Neural progenitor cell (in vitro differentiated cells): Measurements from ENCODE around the gene NR1H3. TPM values are rescaled to one million over a fixed set of nuclear protein-coding genes. Genes with fewer than 3 reads are reported as not detected.

Experiments used
- DNase-seq: peaks from one replicate; pipeline ENCODE4 v3.0.0-alpha.2; 2016; ENCODE audit warnings: low spot score
- H2AFZ ChIP-seq: fragments of 200-600 bp; sonication (generic); replicated peaks from 2 replicates; pipeline ENCODE4 v1.6.1; 2016; ENCODE audit warnings: antibody characterized with exemption
- H3F3A ChIP-seq: fragments of 200-600 bp; sonication (generic); 2 replicates; pipeline ENCODE4 v1.6.1; 2016; ENCODE audit warnings: antibody characterized with exemption, low read depth
- H3K27ac ChIP-seq: fragments of 200-600 bp; sonication (generic); 2 replicates; pipeline ENCODE4 v1.5.1; 2016; ENCODE audit warnings: mild to moderate bottlenecking
- H3K27me3 ChIP-seq: fragments of 200-600 bp; sonication (generic); 2 replicates; pipeline ENCODE4 v1.6.1; 2016; ENCODE audit warnings: mild to moderate bottlenecking, moderate library complexity
- H3K36me3 ChIP-seq: fragments of 200-600 bp; sonication (generic); 2 replicates; pipeline ENCODE4 v1.5.1; 2016
- H3K4me1 ChIP-seq: fragments of 200-600 bp; sonication (generic); 2 replicates; pipeline ENCODE4 v1.6.1; 2016; ENCODE audit warnings: mixed run types
- H3K4me2 ChIP-seq: fragments of 200-600 bp; sonication (generic); 2 replicates; pipeline ENCODE4 v1.6.1; 2016
- H3K4me3 ChIP-seq: fragments of 200-600 bp; sonication (generic); 2 replicates; pipeline ENCODE4 v1.5.1; 2016
- H3K79me2 ChIP-seq: fragments of 200-600 bp; sonication (generic); 2 replicates; pipeline ENCODE4 v1.6.1; 2016; ENCODE audit warnings: low read depth
- H3K9ac ChIP-seq: fragments of 200-600 bp; sonication (generic); 2 replicates; pipeline ENCODE4 v1.6.1; 2016
- H3K9me3 ChIP-seq: fragments of 200-600 bp; sonication (generic); 2 replicates; pipeline ENCODE4 v1.5.1; 2016; ENCODE audit warnings: low read depth
- H4K20me1 ChIP-seq: fragments of 200-600 bp; sonication (generic); 2 replicates; pipeline ENCODE4 v1.6.1; 2016; ENCODE audit warnings: low read depth
- H3K27ac Mint-ChIP-seq: 3 replicates; pipeline ENCODE4 v1.8.0; 2021; ENCODE audit warnings: mixed read lengths
- H3K27me3 Mint-ChIP-seq: 2 replicates; pipeline ENCODE4 v1.8.0; 2022; ENCODE audit warnings: low read depth, mild to moderate bottlenecking, inconsistent platforms, moderate library complexity, mixed read lengths; ENCODE audit not compliant: insufficient read depth
- H3K36me3 Mint-ChIP-seq: 3 replicates; pipeline ENCODE4 v1.8.0; 2021; ENCODE audit warnings: mixed read lengths
- H3K4me1 Mint-ChIP-seq: 3 replicates; pipeline ENCODE4 v1.8.0; 2021; ENCODE audit warnings: mixed read lengths
- H3K4me3 Mint-ChIP-seq: 3 replicates; pipeline ENCODE4 v1.8.0; 2021; ENCODE audit warnings: mild to moderate bottlenecking, moderate library complexity, mixed read lengths
- H3K9me3 Mint-ChIP-seq: 3 replicates; pipeline ENCODE4 v1.8.0; 2020; ENCODE audit warnings: mixed read lengths
- CTCF ChIP-seq: fragments of 200-600 bp; sonication (generic); IDR thresholded peaks from 2 replicates; pipeline ENCODE4 v1.5.1; 2017; ENCODE audit warnings: antibody characterized with exemption, mild to moderate bottlenecking
- EZH2 ChIP-seq: fragments of 200-600 bp; sonication (generic); IDR thresholded peaks from 2 replicates; pipeline ENCODE4 v1.6.1; 2017; ENCODE audit warnings: antibody characterized with exemption, mild to moderate bottlenecking, moderate library complexity
- EZH2phosphoT487 ChIP-seq: fragments of 200-600 bp; sonication (generic); IDR thresholded peaks from 2 replicates; pipeline ENCODE4 v1.6.1; 2017; ENCODE audit warnings: antibody characterized with exemption
- total RNA-seq: library from RNA; depleted of rRNA; stranded (reverse); fragments of >200 nt; gene quantifications from 2 replicates; pipeline ENCODE4 v1.2.3, GENCODE V29; 2015; ENCODE audit warnings: low replicate concordance

The NR1H3 gene
- total RNA-seq, 1 donor from 2014 or later, result 7.5 TPM

- no peak for DNase-seq
- no peak overlapping the region for H3K4me3 ChIP-seq
- peaks cover 16% of the 10 kb centered on the region for H3K4me1 Mint-ChIP-seq
- H3K36me3 ChIP-seq, result no peaks in the 10 kb centered on the region
- H4K20me1 ChIP-seq, result no peaks in the 10 kb centered on the region
- H3K27me3 ChIP-seq, result no peaks in the 10 kb centered on the region
- H3K9ac ChIP-seq, result no peak overlapping the region
- peaks cover under 1% of the 10 kb centered on the region for H3F3A ChIP-seq
- peaks cover 12% of the 10 kb centered on the region for H3K4me1 ChIP-seq
- peaks cover 6% of the 10 kb centered on the region for H3K27me3 Mint-ChIP-seq
- no peak overlapping the region for H3K27ac Mint-ChIP-seq
- no peak overlapping the region for H3K4me3 Mint-ChIP-seq
- TF ChIP-seq EZH2phosphoT487, result no peak
- no peak overlapping the region for H2AFZ ChIP-seq
- H3K36me3 Mint-ChIP-seq, result peaks cover 3% of the 10 kb centered on the region
- H3K4me2 ChIP-seq, result no peak overlapping the region
- H3K9me3 ChIP-seq, result no peaks in the 10 kb centered on the region
- H3K9me3 Mint-ChIP-seq, result no peaks in the 10 kb centered on the region
- H3K79me2 ChIP-seq, result peaks cover 19% of the 10 kb centered on the region
- no peak overlapping the region for H3K27ac ChIP-seq
These were observed 6.0 kb upstream of the NR1H3 start for GRCh38 chr11:47251751-47252150.

GRCh38 chr11:47253660-47254059 lies 4.1 kb upstream of the NR1H3 start:
- peak overlapping the region; percentile 29 for H3K27ac Mint-ChIP-seq
- no peak overlapping the region for H3K4me3 ChIP-seq

GRCh38 chr11:47254386-47254785 lies 3.4 kb upstream of the NR1H3 start:
- H3K9me3 ChIP-seq, result no peaks in the 10 kb centered on the region
- H3K4me3 ChIP-seq, result no peak overlapping the region
- H3K4me3 Mint-ChIP-seq, result no peak overlapping the region
- no peak overlapping the region for H2AFZ ChIP-seq
- H3K4me1 Mint-ChIP-seq, result peaks cover 20% of the 10 kb centered on the region
- peaks cover 8% of the 10 kb centered on the region for H3K79me2 ChIP-seq
- H3K4me2 ChIP-seq, result no peak overlapping the region
- peaks cover 25% of the 10 kb centered on the region for H3F3A ChIP-seq
- no peak for DNase-seq
- H3K36me3 ChIP-seq, result no peaks in the 10 kb centered on the region
- no peak overlapping the region for H3K9ac ChIP-seq
- H3K27me3 ChIP-seq, result no peaks in the 10 kb centered on the region
- peaks cover 3% of the 10 kb centered on the region for H3K36me3 Mint-ChIP-seq
- TF ChIP-seq CTCF, result no peak
- TF ChIP-seq EZH2phosphoT487, result no peak
- peaks cover 31% of the 10 kb centered on the region for H3K4me1 ChIP-seq
- H3K27ac ChIP-seq, result no peak overlapping the region
- H3K27me3 Mint-ChIP-seq, result peaks cover 2% of the 10 kb centered on the region
- no peaks in the 10 kb centered on the region for H4K20me1 ChIP-seq
- H3K27ac Mint-ChIP-seq, result peak overlapping the region; percentile 24
- H3K9me3 Mint-ChIP-seq, result no peaks in the 10 kb centered on the region

More at GRCh38 chr11:47253660-47254059, 4.1 kb upstream of the NR1H3 start:
- H3K4me3 Mint-ChIP-seq, result no peak overlapping the region
- peaks cover 3% of the 10 kb centered on the region for H3K36me3 Mint-ChIP-seq
- Histone ChIP-seq H4K20me1 (no peaks in the 10 kb centered on the region), H3K27ac (no peak overlapping the region), H2AFZ (no peak overlapping the region), H3K79me2 (peaks cover 12% of the 10 kb centered on the region), H3K4me1 (peaks cover 27% of the 10 kb centered on the region), H3K9ac (no peak overlapping the region), H3F3A (peaks cover 17% of the 10 kb centered on the region), H3K27me3 (no peaks in the 10 kb centered on the region), H3K36me3 (no peaks in the 10 kb centered on the region), H3K4me2 (no peak overlapping the region), H3K9me3 (no peaks in the 10 kb centered on the region)
- H3K27me3 Mint-ChIP-seq, result peaks cover 2% of the 10 kb centered on the region
- no peak for DNase-seq
- no peaks in the 10 kb centered on the region for H3K9me3 Mint-ChIP-seq
- TF ChIP-seq EZH2 (no peak), CTCF (no peak), EZH2phosphoT487 (no peak)
- H3K4me1 Mint-ChIP-seq, result peaks cover 18% of the 10 kb centered on the region

GRCh38 chr11:47256374-47256773 lies 1.4 kb upstream of the NR1H3 start:
- H3K27ac ChIP-seq, result no peak overlapping the region
- H3K4me1 Mint-ChIP-seq, result peaks cover 17% of the 10 kb centered on the region
- peaks cover 2% of the 10 kb centered on the region for H3K27me3 Mint-ChIP-seq
- H3K36me3 ChIP-seq, result no peaks in the 10 kb centered on the region
- peaks cover 27% of the 10 kb centered on the region for H3F3A ChIP-seq
- H3K79me2 ChIP-seq, result no peaks in the 10 kb centered on the region
- H3K4me3 ChIP-seq, result no peak overlapping the region
- H3K27me3 ChIP-seq, result no peaks in the 10 kb centered on the region
- H3K4me1 ChIP-seq, result peaks cover 29% of the 10 kb centered on the region
- H3K4me3 Mint-ChIP-seq, result peak overlapping the region; percentile 18
- no peak overlapping the region for H3K9ac ChIP-seq
- H4K20me1 ChIP-seq, result no peaks in the 10 kb centered on the region
- peaks cover 3% of the 10 kb centered on the region for H3K36me3 Mint-ChIP-seq
- no peak for DNase-seq
- TF ChIP-seq CTCF, result no peak
- TF ChIP-seq EZH2phosphoT487, result no peak
- no peak for TF ChIP-seq EZH2
- no peaks in the 10 kb centered on the region for H3K9me3 ChIP-seq
- H3K27ac Mint-ChIP-seq, result no peak overlapping the region
- no peak overlapping the region for H3K4me2 ChIP-seq
- no peak overlapping the region for H2AFZ ChIP-seq
- H3K9me3 Mint-ChIP-seq, result no peaks in the 10 kb centered on the region
